ENCODE measurements around the gene CD84.

GRCh38 chr1:160496334-160496733, 83.0 kb downstream of the CD84 start:
- no peak for TF ChIP-seq CTCF (conservative IDR thresholded peaks at IDR 0.05; ENCODE audit: low read depth, low read length)
- no peak for TF ChIP-seq EZH2phosphoT487 (IDR thresholded peaks at IDR 0.05; ENCODE audit: borderline replicate concordance, low read length)
- TF ChIP-seq EZH2 (IDR thresholded peaks at IDR 0.05; ENCODE audit: low read length, unreplicated experiment): no peak

All from PC-3 (cell line).